ENCODE results near the gene TGIF1. TPM values are rescaled to one million over a fixed set of nuclear protein-coding genes. Genes with fewer than 3 reads are reported as not detected.

TGIF1 gene
- total RNA-seq = 111 and 112 TPM in 2 replicates
- long read RNA-seq, transcript TGIF1-202 (3 exons, 2,076 nt) = major isoform, 100 of 156 reads
- long read RNA-seq, transcript TGIF1-218 (2 exons, 1,089 nt) = minor isoform, 6 of 156 reads
- long read RNA-seq, transcript TGIF1-219 (3 exons, 990 nt) = minor isoform, 8 of 156 reads
- long read RNA-seq, transcript TGIF1-223 (3 exons, 3,030 nt) = minor isoform, 8 of 156 reads
- long read RNA-seq, partial matches to known transcripts = 8 of 156 reads
- long read RNA-seq, other reads (novel, unspliced or antisense) = 14 of 156 reads

- Mint-ChIP-seq H3K27ac (peak within 1 kb of the TSS; percentile 100), H3K4me1 (ENCODE audit: low read depth) (peaks cover 42% of the 10 kb centered on the region), H3K27me3 (no peaks in the 10 kb centered on the region), H3K9me3 (ENCODE audit: low read depth) (no peaks in the 10 kb centered on the region), H3K4me3 (ENCODE audit: low read depth) (peak within 1 kb of the TSS; percentile 96), H3K36me3 (ENCODE audit: insufficient read depth) (peaks cover 3% of the 10 kb centered on the region)
- peak; percentile 56 for DNase-seq (ENCODE audit: low spot score, unreplicated experiment)
- TF ChIP-seq, protein P1, sequence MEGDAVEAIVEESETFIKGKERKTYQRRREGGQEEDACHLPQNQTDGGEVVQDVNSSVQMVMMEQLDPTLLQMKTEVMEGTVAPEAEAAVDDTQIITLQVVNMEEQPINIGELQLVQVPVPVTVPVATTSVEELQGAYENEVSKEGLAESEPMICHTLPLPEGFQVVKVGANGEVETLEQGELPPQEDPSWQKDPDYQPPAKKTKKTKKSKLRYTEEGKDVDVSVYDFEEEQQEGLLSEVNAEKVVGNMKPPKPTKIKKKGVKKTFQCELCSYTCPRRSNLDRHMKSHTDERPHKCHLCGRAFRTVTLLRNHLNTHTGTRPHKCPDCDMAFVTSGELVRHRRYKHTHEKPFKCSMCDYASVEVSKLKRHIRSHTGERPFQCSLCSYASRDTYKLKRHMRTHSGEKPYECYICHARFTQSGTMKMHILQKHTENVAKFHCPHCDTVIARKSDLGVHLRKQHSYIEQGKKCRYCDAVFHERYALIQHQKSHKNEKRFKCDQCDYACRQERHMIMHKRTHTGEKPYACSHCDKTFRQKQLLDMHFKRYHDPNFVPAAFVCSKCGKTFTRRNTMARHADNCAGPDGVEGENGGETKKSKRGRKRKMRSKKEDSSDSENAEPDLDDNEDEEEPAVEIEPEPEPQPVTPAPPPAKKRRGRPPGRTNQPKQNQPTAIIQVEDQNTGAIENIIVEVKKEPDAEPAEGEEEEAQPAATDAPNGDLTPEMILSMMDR (IDR thresholded peaks at IDR 0.05; ENCODE audit: unreplicated experiment) = no peak
Measured at GRCh38 chr18:3450012-3450798, at the start of gene TGIF1. TSS of gene TGIF1 (plus strand) at chr18:3450172. CDS start at chr18:3450490, 318 bp downstream.

- Mint-ChIP-seq H3K27me3 (no peaks in the 10 kb centered on the region), H3K9me3 (ENCODE audit: low read depth) (peaks cover 14% of the 10 kb centered on the region), H3K27ac (no peak overlapping the region), H3K4me1 (ENCODE audit: low read depth) (peaks cover 17% of the 10 kb centered on the region), H3K4me3 (ENCODE audit: low read depth) (no peak overlapping the region), H3K36me3 (ENCODE audit: insufficient read depth) (peaks cover 2% of the 10 kb centered on the region)
- DNase-seq (ENCODE audit: low spot score, unreplicated experiment) = no peak
- TF ChIP-seq, protein P1 (IDR thresholded peaks at IDR 0.05; ENCODE audit: unreplicated experiment) = no peak
Measured at GRCh38 chr18:3400567-3401296, 49.2 kb upstream of the TGIF1 start.

DNA sequence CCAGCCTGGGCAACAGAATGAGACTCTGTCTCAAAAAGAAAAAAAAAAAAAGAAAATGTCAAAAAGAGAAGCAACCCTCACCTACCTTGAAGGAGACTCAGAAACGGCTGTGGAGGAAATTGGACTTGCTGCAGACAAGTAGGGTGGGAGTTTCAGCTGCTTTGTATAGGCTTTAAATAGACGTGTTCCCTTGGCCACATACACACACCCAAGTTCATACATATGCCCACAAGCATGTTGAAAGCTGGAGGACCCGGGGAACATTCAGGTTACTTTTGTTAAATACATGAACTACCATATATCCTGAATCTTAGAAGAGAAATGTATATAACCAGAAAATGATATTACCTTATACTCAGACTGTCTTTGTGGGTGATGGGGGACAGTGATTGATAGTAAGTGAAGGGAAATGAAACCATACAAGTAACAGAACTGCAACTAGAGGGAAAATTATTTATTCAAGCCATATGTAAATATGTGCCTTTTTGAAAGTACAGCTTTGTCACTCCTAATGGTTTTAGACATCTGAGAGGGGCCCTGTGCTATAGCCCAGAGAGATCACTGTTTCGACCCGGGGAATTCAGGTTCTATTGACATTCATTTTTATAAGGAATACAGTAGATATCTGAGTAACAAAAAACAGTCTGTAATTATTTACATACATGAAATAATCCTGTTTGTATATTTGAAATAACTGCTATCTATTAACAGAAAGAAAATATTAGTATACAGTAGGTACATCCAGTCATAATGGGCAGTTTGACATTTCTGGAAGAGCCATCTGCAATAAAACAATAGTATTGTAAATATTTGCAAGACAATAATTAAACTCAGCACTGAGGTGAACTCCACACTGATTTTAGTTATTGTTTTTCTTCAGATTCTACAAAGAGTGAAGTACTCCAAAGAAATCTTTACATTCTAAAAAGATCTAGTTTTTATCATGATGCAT lies 48.0 kb upstream of the TGIF1 start:
- Mint-ChIP-seq H3K27me3 (no peaks in the 10 kb centered on the region), H3K36me3 (ENCODE audit: insufficient read depth) (peaks cover 2% of the 10 kb centered on the region), H3K9me3 (ENCODE audit: low read depth) (peaks cover 14% of the 10 kb centered on the region), H3K27ac (no peak overlapping the region), H3K4me3 (ENCODE audit: low read depth) (no peak overlapping the region), H3K4me1 (ENCODE audit: low read depth) (peaks cover 10% of the 10 kb centered on the region)
- no peak for DNase-seq (ENCODE audit: low spot score, unreplicated experiment)
- TF ChIP-seq, protein P1 (IDR thresholded peaks at IDR 0.05; ENCODE audit: unreplicated experiment) = no peak

- TF ChIP-seq, protein P1 (IDR thresholded peaks at IDR 0.05; ENCODE audit: unreplicated experiment) = no peak
- Mint-ChIP-seq H3K4me1 (ENCODE audit: low read depth) (no peaks in the 10 kb centered on the region), H3K36me3 (ENCODE audit: insufficient read depth) (peaks cover 2% of the 10 kb centered on the region), H3K9me3 (ENCODE audit: low read depth) (peaks cover 14% of the 10 kb centered on the region), H3K4me3 (ENCODE audit: low read depth) (no peak overlapping the region), H3K27me3 (no peaks in the 10 kb centered on the region), H3K27ac (no peak overlapping the region)
- DNase-seq (ENCODE audit: low spot score, unreplicated experiment) = no peak
Measured at GRCh38 chr18:3402982-3403451, 47.0 kb upstream of the TGIF1 start.

All from progenitor cell of endocrine pancreas (in vitro differentiated cells).